K562 (cell line): ENCODE measurements around the gene CTSW. TPM values are rescaled to one million over a fixed set of nuclear protein-coding genes. Genes with fewer than 3 reads are reported as not detected.
A peak's percentile ranks its signal among the peaks of the same experiment; 100 is the strongest.

Experiments
- AFF1 ChIP-seq, 2 experiments: fragments of 450-650 bp; IDR thresholded peaks; 2 replicates each; pipeline ENCODE4 v1.6.1; 2018; ENCODE audit warnings: mild to moderate bottlenecking in 2 of 2, low read depth in 1 of 2; ENCODE audit not compliant: partially characterized antibody in 2 of 2
- BMI1 ChIP-seq: fragments of 150-350 bp; IDR thresholded peaks from 2 replicates; pipeline ENCODE4 v1.6.1; 2014; ENCODE audit warnings: low read length
- DEAF1 ChIP-seq: fragments of 450-650 bp; formaldehyde crosslinking; IDR thresholded peaks from 2 replicates; pipeline ENCODE4 v1.4.0; 2020; ENCODE audit warnings: mild to moderate bottlenecking, moderate library complexity
- ETS1 ChIP-seq: conservative IDR thresholded peaks from 2 replicates; pipeline ENCODE4 v1.6.1; 2011; ENCODE audit warnings: low read depth, mild to moderate bottlenecking, low read length; ENCODE audit not compliant: control insufficient read depth
- HNRNPLL ChIP-seq: fragments of 200-400 bp; formaldehyde crosslinking; IDR thresholded peaks from 2 replicates; pipeline ENCODE4 v1.6.1; 2017; ENCODE audit warnings: low read length, low read depth, mild to moderate bottlenecking; ENCODE audit not compliant: poor library complexity, severe bottlenecking
- MTA3 ChIP-seq: fragments of 450-650 bp; formaldehyde crosslinking; IDR thresholded peaks from 2 replicates; pipeline ENCODE4 v1.6.1; 2017; ENCODE audit warnings: mild to moderate bottlenecking, borderline replicate concordance
- MTF1 ChIP-seq: fragments of 250-450 bp; sonication (Bioruptor Pico); IDR thresholded peaks from 2 replicates; pipeline ENCODE4 v1.9.0; 2021; ENCODE audit warnings: moderate library complexity, mild to moderate bottlenecking, inconsistent platforms, borderline replicate concordance
- NFYB ChIP-seq: IDR thresholded peaks from 2 replicates; pipeline ENCODE4 v1.6.1; 2011; ENCODE audit warnings: mild to moderate bottlenecking, moderate library complexity; ENCODE audit not compliant: insufficient read length; ENCODE audit errors: extremely low read depth
- PML ChIP-seq: IDR thresholded peaks from 2 replicates; pipeline ENCODE4 v1.6.1; 2012; ENCODE audit warnings: low read length, inconsistent platforms
- POLR2AphosphoS5 ChIP-seq: IDR thresholded peaks from 2 replicates; pipeline ENCODE4 v1.6.1; 2011; ENCODE audit warnings: mild to moderate bottlenecking, low read depth, low read length, moderate library complexity; ENCODE audit not compliant: control insufficient read depth, insufficient read depth
- RBFOX2 ChIP-seq: fragments of 200-400 bp; formaldehyde crosslinking; IDR thresholded peaks from 2 replicates; pipeline ENCODE4 v1.6.1; 2017; ENCODE audit warnings: low read depth, mild to moderate bottlenecking, low read length, moderate library complexity
- RNF2 ChIP-seq: sonication (generic); IDR thresholded peaks from 2 replicates; pipeline ENCODE4 v1.6.1; 2016
- SMAD1 ChIP-seq: fragments of 150-350 bp; IDR thresholded peaks from 2 replicates; pipeline ENCODE4 v1.6.1; 2014; ENCODE audit warnings: low read length, low read depth; ENCODE audit not compliant: partially characterized antibody
- SPI1 ChIP-seq: IDR thresholded peaks from 2 replicates; pipeline ENCODE4 v1.6.1; 2011; ENCODE audit warnings: low read depth, low read length, control low read depth, borderline replicate concordance
- TEAD1 ChIP-seq, 2 experiments: fragments of 450-650 bp in 1 of 2; sonication (generic) in 1 of 2; formaldehyde crosslinking; IDR thresholded peaks; 2 replicates each; pipeline versions ENCODE4 v1.4.0 to v1.8.0; 2020 to 2022; ENCODE audit warnings: mild to moderate bottlenecking in 2 of 2, missing genetic modification reagents in 1 of 2
- YY1 ChIP-seq, 3 experiments: IDR thresholded peaks; 2 replicates each; pipeline ENCODE4 v1.6.1; 2011; ENCODE audit warnings: low read length in 2 of 3, mild to moderate bottlenecking in 2 of 3, moderate library complexity in 2 of 3, borderline replicate concordance in 1 of 3, control low read depth in 1 of 3, low read depth in 1 of 3; ENCODE audit not compliant: insufficient read depth in 3 of 3, insufficient replicate concordance in 2 of 3, control insufficient read depth in 1 of 3, insufficient read length in 1 of 3; ENCODE audit errors: extremely low read depth in 1 of 3
- ZNF217 ChIP-seq: sonication (generic); formaldehyde crosslinking; IDR thresholded peaks from 2 replicates; pipeline ENCODE4 v1.8.0; 2022; ENCODE audit warnings: mild to moderate bottlenecking, missing genetic modification reagents
- polyA plus RNA-seq, 8 experiments: library from polyadenylated mRNA; depleted of rRNA in 4 of 8; stranded (reverse) in 5 of 8; unstranded in 3 of 8; fragments of >200 nt; fragmentation: Nextera tagmentation in 2 of 8; fragmentation: Illumina TruSeq in 1 of 8; extraction: Ambion mirVana in 2 of 8; extraction: Trizol in 1 of 8; gene quantifications; 2 replicates each; pipeline versions ENCODE4 v1.2.1 to v1.2.3, GENCODE V29; 2011 to 2014; ENCODE audit warnings: inconsistent platforms in 1 of 8, missing spikeins in 1 of 8
- total RNA-seq, 7 experiments: library from RNA; depleted of rRNA in 6 of 7; stranded (reverse); fragments of >200 nt in 6 of 7; fragmentation: Illumina TruSeq in 2 of 7; extraction: Trizol in 2 of 7; gene quantifications; 2 replicates each; pipeline versions ENCODE4 v1.2.1 to v1.2.3, GENCODE V29; 2011 to 2021; ENCODE audit warnings: low replicate concordance in 1 of 7

CTSW gene
- total and polyA plus RNA-seq, 9 of the 15 experiments (the other 6 are each of a cell fraction or from before 2014, with no cell fraction given): 0.04 TPM; not detected in 8

DNA sequence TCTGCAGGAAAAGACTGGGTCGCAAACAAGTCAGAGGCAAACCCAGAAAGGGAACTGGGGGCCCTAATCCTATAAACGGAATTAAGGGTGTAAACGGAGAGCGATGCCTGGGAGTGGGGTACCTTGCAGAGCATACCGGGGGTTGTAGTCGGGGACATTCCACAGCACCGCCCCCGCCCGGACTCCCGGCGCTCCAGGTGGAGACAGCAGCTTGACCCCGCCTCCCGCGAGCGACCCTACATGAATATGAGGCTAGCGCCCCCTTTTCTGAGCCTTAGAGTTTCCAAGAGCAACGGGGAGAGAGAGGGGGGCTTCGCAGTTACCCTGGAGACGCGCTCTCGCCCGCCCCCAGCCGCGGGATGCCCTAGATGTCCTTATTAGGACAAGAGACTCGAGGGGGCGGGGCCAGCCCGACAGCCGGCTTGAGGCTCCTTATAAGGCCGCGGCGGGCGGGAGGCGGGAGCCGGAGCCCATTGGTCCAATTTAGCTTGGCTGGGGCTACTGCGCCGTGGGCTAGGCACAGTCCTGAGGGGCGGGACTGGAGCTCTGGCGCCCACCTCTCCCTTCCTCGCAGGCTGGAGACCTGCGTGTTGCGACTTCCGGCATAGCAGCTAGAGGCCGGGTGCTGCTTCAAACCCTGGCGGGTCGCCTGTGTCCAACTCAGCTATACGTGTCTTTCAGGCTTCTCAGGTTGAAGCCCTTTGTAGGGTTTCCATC lies 20.4 kb upstream of the CTSW start (continued):
- TF ChIP-seq NFYB (peak; percentile 26), PML (peak; percentile 82), AFF1 (IDR thresholded peaks at IDR 0.05; ENCODE audit: low read depth in 1 of 2, partially characterized antibody in 2 of 2) (peak in 1 of 2 experiments; percentile 58), TEAD1 (CRISPR knock-in tag; IDR thresholded peaks at IDR 0.05) (peak; percentile 74 to 92), MTA3 (peak; percentile 73; the same call in 1 of the 2 replicates), YY1 (IDR thresholded peaks at IDR 0.05; ENCODE audit: borderline replicate concordance in 1 of 3, control insufficient read depth in 1 of 3, extremely low read depth in 1 of 3, insufficient read depth in 3 of 3, insufficient read length in 1 of 3, insufficient replicate concordance in 2 of 3, low read depth in 1 of 3, low read length in 2 of 3) (peak in 1 of 3 experiments; percentile 1), DEAF1 (CRISPR knock-in tag) (no peak), RNF2 (peak; percentile 67; the same call in 1 of the 2 replicates), HNRNPLL (peak; percentile 15), POLR2AphosphoS5 (peak; percentile 96), SMAD1 (peak; percentile 90), ZNF217 (CRISPR knock-in tag) (no peak), ETS1 (peak; percentile 61; the same call in 1 of the 2 replicates), MTF1 (CRISPR knock-in tag) (no peak), BMI1 (peak; percentile 61; the same call in 1 of the 2 replicates), SPI1 (0 out of 2 replicates have a peak, but pooled peaks have one; percentile 18), RBFOX2 (peak; percentile 97)
